GM19455 (cell line): ENCODE results near the gene BCAS3.
A peak's percentile ranks its signal among the peaks of the same experiment; 100 is the strongest.

Experiments used
- ATAC-seq: cut with Tn5 transposase; IDR thresholded peaks from one replicate; pipeline ENCODE4 v1.9.1; 2021; ENCODE audit not compliant: unreplicated experiment

BCAS3 gene

GRCh38 chr17:61402978-61403800 lies 725.5 kb downstream of the BCAS3 start:
- ATAC-seq = no peak

GRCh38 chr17:61403801-61404662 lies 726.4 kb downstream of the BCAS3 start:
- no peak for ATAC-seq

DNA sequence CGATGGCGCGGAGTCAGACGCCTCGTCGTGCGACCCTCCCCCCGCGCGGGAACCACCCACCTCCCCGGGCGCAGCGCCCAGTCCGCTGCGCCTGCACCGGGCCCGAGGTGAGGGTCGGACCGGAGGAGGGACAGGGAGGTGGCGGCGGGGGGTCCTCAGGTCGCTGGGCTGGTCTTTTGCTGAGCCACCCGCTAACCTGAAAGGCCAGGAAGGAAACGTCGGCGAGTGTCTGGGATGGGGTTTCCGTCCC lies 726.9 kb downstream of the BCAS3 start:
- ATAC-seq = no peak

- ATAC-seq = no peak
Observed at GRCh38 chr17:61404913-61405685, 727.4 kb downstream of the BCAS3 start.

GRCh38 chr17:61405686-61406536 lies 728.3 kb downstream of the BCAS3 start:
- ATAC-seq = no peak

- ATAC-seq = no peak
Observed at GRCh38 chr17:61406537-61406845, 728.8 kb downstream of the BCAS3 start.

DNA sequence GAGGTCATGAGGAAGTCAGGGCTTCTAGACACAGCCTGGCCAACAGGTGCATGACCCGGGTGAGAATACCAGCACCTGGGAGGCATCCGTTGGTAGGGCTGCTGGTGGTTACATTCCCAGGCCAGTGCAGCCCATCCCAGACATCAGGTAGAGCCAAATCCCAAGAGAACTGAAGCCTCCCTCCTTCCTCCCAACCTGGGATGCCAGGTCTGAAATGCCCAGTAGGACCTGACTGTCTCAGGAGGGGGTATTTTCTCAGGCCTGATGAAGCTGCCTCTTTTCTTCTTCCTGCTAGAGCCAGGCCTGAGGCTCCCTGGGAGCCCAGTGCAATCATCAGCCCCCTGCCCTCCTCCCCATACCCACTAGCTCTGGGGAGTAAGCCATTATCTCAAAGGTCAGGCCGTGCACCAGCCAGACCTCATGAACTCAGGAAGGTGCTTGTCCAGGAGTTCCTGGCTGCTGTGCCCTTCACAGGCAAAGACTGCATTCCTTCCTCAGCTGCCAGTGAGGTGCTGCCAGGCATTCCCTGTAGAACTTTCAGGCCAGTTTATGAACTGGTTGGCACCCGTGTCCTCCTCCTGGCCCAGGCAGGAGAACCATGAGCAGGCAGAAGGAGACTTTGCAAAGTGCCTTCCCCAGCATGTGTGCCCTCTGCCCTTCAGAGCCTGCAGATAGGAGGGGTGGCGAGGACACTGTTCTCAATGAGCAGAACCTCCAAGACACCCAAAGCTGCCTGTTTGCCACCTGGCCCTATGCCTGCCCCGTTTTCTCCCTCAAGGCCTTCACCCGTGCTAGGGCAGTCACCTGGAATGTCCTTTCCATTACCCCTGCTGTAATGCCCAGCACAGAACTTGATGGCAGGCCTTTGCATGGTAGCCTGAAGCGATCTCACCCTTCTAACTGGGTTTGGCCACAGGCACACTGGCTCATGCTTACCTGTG lies 729.6 kb downstream of the BCAS3 start:
- no peak for ATAC-seq

GRCh38 chr17:61408151-61409041 lies 730.7 kb downstream of the BCAS3 start:
- ATAC-seq = no peak

DNA sequence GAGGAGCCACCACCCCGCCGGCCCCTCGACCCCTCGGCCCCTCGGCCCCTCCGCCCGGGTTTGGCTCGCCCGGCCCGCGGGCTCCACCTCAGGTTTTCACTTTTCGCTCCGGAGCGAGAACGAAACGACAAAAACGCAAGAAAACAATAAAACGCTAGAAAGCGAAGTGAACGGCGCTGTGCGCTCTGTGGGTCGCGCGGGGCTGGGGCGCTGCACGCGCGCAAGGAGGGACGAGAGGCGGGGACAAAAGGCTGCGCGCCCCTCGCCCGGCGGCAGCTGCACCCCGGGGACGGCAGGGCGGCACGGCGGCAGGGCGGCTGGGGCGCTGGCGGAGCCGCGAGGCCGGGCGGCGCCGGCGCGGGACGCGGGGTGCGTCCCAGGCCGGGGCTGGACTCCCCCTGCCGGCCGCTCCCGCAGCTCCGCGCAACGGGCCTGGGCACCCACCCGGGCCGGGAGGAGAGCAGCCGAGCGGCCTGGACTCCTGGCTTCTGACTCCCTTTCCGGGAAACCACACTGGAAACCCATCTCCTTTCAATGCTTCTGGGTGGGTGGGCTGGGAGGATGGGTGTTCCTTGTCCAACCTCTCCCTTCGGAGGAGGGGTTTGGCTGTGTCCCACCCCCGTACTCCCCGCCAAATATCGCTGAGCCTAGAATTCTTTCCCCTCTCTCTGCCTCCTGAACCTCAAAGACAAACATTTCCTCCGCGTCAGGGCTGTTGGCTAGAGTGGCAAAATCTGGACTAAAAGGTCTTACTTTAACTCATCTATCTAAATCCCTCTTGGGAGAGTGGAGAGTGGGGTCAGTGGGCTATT lies 731.9 kb downstream of the BCAS3 start:
- ATAC-seq = no peak

DNA sequence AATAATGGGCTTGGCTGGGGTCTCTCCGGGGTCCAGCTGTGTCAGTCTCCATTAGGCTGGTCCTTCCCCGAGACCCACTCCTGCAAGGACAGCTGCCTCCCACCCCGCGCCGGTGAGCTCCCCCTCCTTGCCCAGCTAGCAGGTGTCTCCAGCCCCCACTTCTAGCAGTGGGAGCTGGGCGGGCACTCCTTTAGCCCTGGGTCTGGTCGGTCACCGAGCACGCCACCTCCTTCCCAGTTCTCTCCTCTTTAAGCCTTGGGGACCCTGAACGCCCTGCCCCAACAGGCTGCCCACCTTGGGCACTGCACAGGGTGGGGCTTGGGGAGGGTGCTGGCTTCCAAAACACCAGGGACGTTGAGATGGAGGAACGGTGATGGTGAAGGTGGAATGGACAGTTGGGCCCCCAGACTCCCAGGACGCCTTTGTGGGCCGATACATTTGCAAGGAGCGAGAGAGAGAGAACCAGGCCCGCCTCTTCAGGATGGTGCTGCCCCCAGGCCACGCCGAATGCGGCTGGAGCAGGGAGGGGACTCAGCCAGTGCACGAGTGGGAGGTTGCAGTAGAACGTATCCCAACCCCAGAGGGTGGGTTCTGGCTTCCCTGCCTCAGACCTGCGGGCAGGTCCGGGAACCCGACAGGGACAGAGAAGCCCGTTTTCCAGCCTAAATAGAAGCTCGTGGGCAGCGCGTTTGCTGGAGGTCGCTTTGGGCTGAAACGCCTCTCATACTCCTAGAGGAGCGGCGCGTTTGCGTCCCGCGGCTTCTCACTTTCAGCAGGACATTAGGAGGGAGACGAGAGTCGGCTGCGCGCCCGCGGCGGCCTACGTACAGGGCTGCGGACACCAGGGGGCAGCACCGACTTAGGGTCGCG lies 732.7 kb downstream of the BCAS3 start:
- no peak for ATAC-seq

DNA sequence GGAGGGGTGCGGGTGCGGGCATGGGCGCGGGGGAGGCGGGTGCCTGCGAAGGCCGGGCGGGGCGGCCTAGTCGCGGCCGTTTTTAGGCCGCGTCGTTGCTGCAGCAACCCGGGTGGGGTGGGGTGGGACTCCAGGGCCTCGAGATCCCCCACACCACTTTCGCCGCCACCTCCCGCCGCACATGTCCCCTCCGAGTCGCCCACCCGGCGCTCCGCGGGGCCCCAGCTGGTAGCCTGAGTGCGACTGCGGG lies 733.3 kb downstream of the BCAS3 start:
- ATAC-seq = no peak

GRCh38 chr17:61411261-61412142 lies 733.9 kb downstream of the BCAS3 start:
- peak; percentile 2 for ATAC-seq

GRCh38 chr17:61412143-61412859 lies 734.6 kb downstream of the BCAS3 start:
- peak; percentile 71 for ATAC-seq

- no peak for ATAC-seq
Observed at GRCh38 chr17:61412860-61413660, 735.4 kb downstream of the BCAS3 start.

DNA sequence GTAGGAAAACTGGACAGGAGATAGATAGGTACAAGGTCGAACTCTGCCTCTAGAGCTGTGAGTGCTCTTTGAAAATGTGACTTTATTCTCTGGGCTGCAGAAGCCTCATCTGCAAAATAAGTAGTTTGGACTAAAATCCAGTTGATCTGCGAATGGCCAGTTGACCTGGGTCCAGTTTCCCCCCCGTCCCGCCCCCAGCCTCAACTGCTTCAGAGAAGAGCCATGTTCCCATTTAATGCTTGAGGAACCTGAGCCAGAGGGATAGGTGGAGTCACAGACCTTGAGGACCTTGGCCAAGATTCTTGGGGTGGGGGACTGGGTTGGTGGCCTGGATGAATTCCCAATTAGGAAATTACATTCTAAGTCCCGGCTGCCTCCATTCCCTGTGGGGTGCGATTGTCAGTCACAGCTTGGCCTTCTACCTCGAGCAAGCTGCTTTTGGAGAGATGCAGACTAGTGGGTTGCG lies 736.0 kb downstream of the BCAS3 start:
- no peak for ATAC-seq
